Gastrocnemius medialis (tissue), 4 donors: ENCODE measurements around the gene SETBP1.

Source experiments
- POLR2A ChIP-seq, 2 donors: fragments of 450-650 bp; IDR thresholded peaks; one replicate each; pipeline ENCODE4 v1.6.1; 2017; ENCODE audit warnings: antibody characterized with exemption in 2 of 2, mild to moderate bottlenecking in 2 of 2, moderate library complexity in 2 of 2
- TF ChIP-seq, protein P1 (sequence below), 5 experiments: fragments of 450-650 bp in 3 of 5; fragments of 200-600 bp in 2 of 5; sonication (generic) in 2 of 5; IDR thresholded peaks in 4 of 5; conservative IDR thresholded peaks in 1 of 5; 1 replicate in 4 of 5; 2 replicates in 1 of 5; pipeline ENCODE4 v1.5.1; 2016 to 2019; ENCODE audit warnings: antibody characterized with exemption in 5 of 5, mild to moderate bottlenecking in 3 of 5, moderate library complexity in 3 of 5

DNA sequence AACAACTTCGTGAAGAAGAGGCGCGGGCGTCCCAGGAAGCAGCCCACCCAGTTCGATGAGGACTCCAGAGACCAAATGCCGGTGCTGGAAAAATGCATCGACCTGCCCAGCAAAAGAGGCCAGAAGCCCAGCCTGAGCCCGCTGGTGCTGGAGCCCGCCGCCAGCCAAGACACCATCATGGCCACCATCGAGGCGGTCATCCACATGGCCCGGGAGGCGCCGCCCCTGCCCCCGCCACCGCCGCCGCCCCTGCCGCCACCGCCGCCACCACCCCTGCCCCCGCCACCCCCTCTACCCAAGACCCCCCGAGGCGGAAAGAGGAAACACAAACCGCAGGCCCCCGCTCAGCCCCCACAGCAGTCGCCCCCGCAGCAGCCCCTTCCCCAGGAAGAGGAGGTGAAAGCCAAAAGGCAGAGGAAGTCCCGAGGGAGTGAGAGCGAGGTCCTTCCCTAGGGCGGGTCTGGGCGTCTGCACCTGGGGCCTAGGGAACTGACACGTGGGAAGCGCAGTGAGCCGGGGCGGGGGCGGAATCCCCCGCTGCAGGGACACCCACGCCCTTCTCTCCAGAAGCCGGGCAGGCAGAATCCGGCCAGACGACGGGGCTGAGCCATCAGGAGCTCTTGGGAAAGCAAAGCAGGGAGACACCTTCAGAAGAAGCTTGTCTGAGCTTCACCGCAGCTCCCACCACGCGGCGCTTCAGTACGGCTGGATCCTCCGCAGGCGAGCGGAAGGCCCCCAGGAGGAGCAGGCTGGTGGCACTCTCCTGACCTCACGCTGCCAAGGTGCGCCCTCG is 382.8 kb downstream of the SETBP1 start:
- no peak for TF ChIP-seq POLR2A (IDR thresholded peaks at IDR 0.05)
- TF ChIP-seq, protein P1, sequence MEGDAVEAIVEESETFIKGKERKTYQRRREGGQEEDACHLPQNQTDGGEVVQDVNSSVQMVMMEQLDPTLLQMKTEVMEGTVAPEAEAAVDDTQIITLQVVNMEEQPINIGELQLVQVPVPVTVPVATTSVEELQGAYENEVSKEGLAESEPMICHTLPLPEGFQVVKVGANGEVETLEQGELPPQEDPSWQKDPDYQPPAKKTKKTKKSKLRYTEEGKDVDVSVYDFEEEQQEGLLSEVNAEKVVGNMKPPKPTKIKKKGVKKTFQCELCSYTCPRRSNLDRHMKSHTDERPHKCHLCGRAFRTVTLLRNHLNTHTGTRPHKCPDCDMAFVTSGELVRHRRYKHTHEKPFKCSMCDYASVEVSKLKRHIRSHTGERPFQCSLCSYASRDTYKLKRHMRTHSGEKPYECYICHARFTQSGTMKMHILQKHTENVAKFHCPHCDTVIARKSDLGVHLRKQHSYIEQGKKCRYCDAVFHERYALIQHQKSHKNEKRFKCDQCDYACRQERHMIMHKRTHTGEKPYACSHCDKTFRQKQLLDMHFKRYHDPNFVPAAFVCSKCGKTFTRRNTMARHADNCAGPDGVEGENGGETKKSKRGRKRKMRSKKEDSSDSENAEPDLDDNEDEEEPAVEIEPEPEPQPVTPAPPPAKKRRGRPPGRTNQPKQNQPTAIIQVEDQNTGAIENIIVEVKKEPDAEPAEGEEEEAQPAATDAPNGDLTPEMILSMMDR (IDR thresholded peaks at IDR 0.05 in 4 of 5, conservative IDR thresholded peaks at IDR 0.05 in 1 of 5) = no peak
